H1 (cell line): ENCODE results near the gene IKZF1. TPM values are rescaled to one million over a fixed set of nuclear protein-coding genes. Genes with fewer than 3 reads are reported as not detected.

Experiments
- GTF2F1 ChIP-seq: IDR thresholded peaks from 2 replicates; pipeline ENCODE4 v1.6.1; 2012; ENCODE audit warnings: low read depth, low read length, improper control_type of control experiment, borderline replicate concordance
- polyA plus RNA-seq, 7 experiments: library from polyadenylated mRNA; depleted of rRNA in 3 of 7; stranded (reverse) in 5 of 7; unstranded in 2 of 7; fragments of >200 nt in 5 of 7; fragments of 200-250 nt in 2 of 7; gene quantifications; 1 replicate in 5 of 7; 2 replicates in 1 of 7; 4 replicates in 1 of 7; pipeline versions ENCODE4 v1.2.1 to v1.2.3, GENCODE V29; 2011 to 2013; ENCODE audit warnings: missing spikeins in 2 of 7, mixed read lengths in 2 of 7
- total RNA-seq: library from RNA; stranded (reverse); fragmentation: NEBNext Ultra II Directional; extraction: Animal tissue kit (Norgen Biotek cat#: 25700); gene quantifications from 2 replicates; pipeline ENCODE4 v1.2.1, GENCODE V29; 2021
- TF ChIP-seq, protein P1 (sequence below): fragments of 300-600 bp; sonication (generic); IDR thresholded peaks from 2 replicates; pipeline ENCODE4 v1.7.1; 2012; ENCODE audit warnings: low read length, moderate library complexity, mild to moderate bottlenecking, inconsistent platforms; ENCODE audit not compliant: insufficient replicate concordance

IKZF1 gene
- total and polyA plus RNA-seq, 2 of the 8 experiments (the other 6 are each of a cell fraction or from before 2014, with no cell fraction given) = 0.74 to 1.5 TPM

- TF ChIP-seq, protein P1, sequence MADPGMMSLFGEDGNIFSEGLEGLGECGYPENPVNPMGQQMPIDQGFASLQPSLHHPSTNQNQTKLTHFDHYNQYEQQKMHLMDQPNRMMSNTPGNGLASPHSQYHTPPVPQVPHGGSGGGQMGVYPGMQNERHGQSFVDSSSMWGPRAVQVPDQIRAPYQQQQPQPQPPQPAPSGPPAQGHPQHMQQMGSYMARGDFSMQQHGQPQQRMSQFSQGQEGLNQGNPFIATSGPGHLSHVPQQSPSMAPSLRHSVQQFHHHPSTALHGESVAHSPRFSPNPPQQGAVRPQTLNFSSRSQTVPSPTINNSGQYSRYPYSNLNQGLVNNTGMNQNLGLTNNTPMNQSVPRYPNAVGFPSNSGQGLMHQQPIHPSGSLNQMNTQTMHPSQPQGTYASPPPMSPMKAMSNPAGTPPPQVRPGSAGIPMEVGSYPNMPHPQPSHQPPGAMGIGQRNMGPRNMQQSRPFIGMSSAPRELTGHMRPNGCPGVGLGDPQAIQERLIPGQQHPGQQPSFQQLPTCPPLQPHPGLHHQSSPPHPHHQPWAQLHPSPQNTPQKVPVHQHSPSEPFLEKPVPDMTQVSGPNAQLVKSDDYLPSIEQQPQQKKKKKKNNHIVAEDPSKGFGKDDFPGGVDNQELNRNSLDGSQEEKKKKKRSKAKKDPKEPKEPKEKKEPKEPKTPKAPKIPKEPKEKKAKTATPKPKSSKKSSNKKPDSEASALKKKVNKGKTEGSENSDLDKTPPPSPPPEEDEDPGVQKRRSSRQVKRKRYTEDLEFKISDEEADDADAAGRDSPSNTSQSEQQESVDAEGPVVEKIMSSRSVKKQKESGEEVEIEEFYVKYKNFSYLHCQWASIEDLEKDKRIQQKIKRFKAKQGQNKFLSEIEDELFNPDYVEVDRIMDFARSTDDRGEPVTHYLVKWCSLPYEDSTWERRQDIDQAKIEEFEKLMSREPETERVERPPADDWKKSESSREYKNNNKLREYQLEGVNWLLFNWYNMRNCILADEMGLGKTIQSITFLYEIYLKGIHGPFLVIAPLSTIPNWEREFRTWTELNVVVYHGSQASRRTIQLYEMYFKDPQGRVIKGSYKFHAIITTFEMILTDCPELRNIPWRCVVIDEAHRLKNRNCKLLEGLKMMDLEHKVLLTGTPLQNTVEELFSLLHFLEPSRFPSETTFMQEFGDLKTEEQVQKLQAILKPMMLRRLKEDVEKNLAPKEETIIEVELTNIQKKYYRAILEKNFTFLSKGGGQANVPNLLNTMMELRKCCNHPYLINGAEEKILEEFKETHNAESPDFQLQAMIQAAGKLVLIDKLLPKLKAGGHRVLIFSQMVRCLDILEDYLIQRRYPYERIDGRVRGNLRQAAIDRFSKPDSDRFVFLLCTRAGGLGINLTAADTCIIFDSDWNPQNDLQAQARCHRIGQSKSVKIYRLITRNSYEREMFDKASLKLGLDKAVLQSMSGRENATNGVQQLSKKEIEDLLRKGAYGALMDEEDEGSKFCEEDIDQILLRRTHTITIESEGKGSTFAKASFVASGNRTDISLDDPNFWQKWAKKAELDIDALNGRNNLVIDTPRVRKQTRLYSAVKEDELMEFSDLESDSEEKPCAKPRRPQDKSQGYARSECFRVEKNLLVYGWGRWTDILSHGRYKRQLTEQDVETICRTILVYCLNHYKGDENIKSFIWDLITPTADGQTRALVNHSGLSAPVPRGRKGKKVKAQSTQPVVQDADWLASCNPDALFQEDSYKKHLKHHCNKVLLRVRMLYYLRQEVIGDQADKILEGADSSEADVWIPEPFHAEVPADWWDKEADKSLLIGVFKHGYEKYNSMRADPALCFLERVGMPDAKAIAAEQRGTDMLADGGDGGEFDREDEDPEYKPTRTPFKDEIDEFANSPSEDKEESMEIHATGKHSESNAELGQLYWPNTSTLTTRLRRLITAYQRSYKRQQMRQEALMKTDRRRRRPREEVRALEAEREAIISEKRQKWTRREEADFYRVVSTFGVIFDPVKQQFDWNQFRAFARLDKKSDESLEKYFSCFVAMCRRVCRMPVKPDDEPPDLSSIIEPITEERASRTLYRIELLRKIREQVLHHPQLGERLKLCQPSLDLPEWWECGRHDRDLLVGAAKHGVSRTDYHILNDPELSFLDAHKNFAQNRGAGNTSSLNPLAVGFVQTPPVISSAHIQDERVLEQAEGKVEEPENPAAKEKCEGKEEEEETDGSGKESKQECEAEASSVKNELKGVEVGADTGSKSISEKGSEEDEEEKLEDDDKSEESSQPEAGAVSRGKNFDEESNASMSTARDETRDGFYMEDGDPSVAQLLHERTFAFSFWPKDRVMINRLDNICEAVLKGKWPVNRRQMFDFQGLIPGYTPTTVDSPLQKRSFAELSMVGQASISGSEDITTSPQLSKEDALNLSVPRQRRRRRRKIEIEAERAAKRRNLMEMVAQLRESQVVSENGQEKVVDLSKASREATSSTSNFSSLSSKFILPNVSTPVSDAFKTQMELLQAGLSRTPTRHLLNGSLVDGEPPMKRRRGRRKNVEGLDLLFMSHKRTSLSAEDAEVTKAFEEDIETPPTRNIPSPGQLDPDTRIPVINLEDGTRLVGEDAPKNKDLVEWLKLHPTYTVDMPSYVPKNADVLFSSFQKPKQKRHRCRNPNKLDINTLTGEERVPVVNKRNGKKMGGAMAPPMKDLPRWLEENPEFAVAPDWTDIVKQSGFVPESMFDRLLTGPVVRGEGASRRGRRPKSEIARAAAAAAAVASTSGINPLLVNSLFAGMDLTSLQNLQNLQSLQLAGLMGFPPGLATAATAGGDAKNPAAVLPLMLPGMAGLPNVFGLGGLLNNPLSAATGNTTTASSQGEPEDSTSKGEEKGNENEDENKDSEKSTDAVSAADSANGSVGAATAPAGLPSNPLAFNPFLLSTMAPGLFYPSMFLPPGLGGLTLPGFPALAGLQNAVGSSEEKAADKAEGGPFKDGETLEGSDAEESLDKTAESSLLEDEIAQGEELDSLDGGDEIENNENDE = no peak
- no peak for TF ChIP-seq GTF2F1
Observed at GRCh38 chr7:50336894-50337703, 32.6 kb downstream of the IKZF1 start (continued).
